Ecto neural progenitor cell (in vitro differentiated cells): ENCODE measurements around the gene GNL2.

Experiments used
- DNase-seq: peaks from one replicate; pipeline ENCODE4 v3.0.0-alpha.2; 2018; ENCODE audit warnings: low spot score

GNL2 gene

GRCh38 chr1:37595440-37596181 is at the start of gene GNL2:
Gene GNL2, minus strand, starts transcription at chr1:37595937. Its CDS starts 115 bp downstream, at chr1:37595822.
- DNase-seq: peak; percentile 98

GRCh38 chr1:37641059-37641458 is 45.3 kb upstream of the GNL2 start:
- DNase-seq: no peak

GRCh38 chr1:37636435-37636834 is 40.7 kb upstream of the GNL2 start:
- no peak for DNase-seq

DNA sequence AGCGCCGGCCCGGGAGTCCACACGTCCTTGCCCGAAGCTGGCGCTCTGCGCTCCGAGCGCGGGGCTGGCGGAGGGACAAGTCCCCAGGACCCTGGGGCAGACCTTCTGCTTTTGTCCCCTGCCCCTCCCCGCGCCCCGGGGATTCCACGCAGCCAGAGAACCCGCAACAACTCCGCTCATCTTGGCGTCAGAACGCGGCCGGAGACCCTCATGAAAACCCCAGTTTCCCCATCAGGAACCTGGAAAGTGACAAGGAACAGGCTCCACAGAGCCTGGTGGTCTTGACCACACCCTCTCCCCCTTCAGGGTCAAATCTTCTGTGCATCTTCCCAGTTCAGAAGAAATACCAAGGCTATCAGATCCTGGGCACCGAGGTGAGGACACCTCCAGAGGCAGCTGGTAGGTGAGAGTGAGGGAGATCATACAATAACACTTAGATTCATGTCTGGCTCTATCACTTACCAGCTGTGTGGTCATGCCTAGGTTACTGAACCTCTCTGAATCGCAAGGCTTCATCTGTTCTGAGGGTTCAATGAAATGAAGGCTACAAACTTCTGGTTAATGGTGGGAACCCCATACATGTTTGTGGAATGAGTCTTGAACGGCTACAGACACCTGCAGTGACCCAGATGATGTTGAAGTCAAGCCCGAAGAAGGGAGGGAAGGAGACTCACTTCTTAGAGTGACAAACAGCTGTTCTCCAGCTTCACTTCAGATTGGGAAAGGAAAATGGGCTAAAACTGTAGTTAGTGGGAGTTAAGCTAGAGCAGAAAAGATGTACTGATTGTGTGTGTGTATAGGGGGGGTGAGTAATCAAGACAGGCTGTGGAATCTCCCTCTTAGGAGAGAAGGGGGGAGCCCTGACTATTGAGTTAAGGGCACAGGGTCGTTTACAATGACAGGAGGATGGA is 39.5 kb upstream of the GNL2 start:
- DNase-seq: no peak

- DNase-seq: peak; percentile 81
Measured at GRCh38 chr1:37634244-37634991, 38.7 kb upstream of the GNL2 start, which contains the start of gene RSPO1. Gene RSPO1, minus strand, starts transcription at chr1:37634892. Its CDS starts 5,231 bp downstream, at chr1:37629661.

DNA sequence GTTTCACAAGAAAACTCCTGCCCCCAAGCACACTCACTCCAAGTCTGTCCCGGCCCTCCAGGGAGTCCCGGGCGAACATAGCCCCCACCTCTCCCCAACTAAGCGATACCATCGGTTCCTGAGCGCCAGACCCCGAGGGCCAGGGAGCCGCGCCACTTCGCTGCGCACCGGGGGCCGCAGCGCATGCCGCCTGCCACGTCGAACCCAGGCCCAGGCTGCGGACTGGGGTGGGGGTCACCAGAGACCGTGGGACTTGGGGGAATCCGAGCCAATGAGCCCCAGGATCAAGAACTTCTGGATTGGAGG is 38.2 kb upstream of the GNL2 start:
- DNase-seq: no peak

- no peak for DNase-seq
Measured at GRCh38 chr1:37633040-37633937, 37.6 kb upstream of the GNL2 start.

- DNase-seq: no peak
Measured at GRCh38 chr1:37631036-37631435, 35.3 kb upstream of the GNL2 start.

GRCh38 chr1:37630426-37631028 is 34.8 kb upstream of the GNL2 start:
- DNase-seq: peak; percentile 90

DNA sequence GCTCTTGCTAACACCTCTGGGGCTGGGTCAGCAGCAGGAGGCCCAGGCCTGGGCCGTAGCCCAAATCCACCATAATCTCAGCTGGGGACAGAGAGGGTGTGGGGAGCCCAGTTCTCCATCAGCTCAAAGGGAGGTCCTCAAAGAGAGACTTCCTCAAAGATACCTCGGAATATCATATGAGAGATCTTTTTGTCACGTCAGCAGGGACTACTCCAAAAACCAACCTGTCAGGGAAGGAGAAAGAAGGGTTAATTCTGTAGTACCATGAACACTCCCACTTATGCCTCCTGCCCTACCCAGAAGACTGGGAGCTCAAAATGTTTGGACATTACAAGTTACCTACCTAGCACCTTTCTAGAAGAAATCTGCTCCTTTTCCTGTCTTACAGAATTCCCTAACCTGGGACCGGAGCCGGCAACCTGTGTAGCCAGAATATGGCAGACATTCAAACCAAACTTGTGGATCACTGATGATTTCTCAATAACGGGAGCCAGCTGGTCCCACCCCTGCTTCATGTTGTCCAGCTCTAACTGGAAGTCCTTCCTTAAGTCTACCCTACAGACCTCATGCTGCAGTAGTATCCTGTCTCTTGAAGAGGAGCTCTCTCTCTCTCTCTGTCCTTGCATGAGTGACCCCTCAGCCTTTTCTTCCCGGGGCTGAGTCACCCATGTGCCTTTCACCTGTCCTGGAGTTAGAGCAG is 34.1 kb upstream of the GNL2 start:
- no peak for DNase-seq

DNA sequence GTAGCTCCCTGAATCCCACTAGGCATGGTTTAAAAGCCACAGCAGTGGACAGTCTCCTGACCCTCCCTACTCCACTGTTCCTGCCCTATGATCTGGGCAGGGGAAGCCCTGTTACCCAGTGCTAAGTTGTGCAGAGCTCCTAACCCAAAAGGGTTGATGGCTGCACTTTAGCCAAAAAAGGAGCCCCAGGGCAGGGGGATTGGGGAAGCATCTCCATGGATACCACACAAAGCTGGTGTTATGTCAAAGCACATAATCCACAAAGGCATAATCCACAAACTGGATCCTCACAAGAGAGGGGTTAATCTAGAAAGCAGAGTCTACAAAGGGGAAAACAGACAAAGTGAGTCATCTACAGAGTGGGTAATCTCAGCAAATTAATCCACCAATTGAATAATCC is 33.3 kb upstream of the GNL2 start:
- DNase-seq: peak; percentile 66

- no peak for DNase-seq
Measured at GRCh38 chr1:37628026-37628556, 32.4 kb upstream of the GNL2 start.

DNA sequence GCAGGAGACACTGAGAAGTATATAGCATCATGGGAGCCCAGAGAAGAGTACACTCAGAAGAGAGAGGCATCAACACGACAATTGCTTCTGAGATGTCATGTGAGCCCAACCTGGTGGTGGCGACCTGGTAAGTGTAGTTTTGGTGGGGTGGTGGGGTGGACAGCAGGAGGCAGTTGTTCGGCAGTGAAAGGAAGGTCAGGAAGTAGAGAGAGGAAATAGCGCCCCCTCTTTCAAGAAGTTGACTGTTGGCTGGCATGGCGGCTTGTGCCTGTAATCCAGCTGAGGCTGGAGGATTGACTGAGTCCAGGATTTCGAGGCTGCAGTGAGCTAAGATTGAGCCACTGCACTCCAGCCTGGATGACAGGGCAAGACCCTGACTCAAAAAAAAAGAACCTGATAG is 26.4 kb upstream of the GNL2 start:
- DNase-seq: no peak

- DNase-seq: no peak
Measured at GRCh38 chr1:37621326-37621870, 25.7 kb upstream of the GNL2 start.

DNA sequence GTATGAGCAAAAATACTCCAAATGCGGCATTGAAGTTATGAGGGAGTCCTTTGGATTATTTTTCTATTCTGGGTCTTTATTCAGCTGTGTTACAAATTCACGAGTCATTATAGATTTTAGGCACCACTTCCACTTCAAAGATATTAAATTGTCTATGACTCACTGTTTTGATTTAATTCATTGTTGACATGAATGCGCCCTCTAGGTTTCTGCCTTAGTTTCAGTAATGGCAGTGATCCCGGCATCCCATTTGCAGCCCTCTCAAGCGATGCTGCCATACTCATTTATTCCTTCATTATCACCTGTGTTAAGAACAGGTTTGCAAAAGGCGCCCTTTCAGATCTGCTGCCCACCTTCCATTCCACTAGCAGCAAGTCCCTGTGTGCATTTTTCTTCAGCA is 25.0 kb upstream of the GNL2 start:
- no peak for DNase-seq

- no peak for DNase-seq
Measured at GRCh38 chr1:37616330-37616729, 20.6 kb upstream of the GNL2 start.

GRCh38 chr1:37614105-37614504 is 18.4 kb upstream of the GNL2 start:
- DNase-seq: no peak

DNA sequence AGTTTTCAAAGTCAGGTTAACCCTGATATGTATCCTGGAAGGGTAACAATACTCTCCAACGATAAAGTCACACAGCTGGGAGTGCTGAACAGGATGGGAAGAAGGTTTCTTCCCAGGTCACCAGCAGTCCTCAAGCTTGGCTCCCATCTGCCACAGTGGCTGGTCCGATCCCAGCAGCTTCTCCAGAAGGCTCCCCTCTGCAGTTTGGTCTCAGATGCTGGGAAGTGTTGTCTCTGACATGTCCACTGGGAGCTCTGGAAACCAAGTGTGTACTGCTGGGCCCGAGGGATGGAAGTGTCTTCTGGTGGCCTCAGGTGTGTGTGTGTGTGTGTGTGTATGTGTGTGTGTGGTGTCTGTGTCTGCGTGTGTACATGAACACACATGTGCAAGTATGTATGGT is 16.4 kb upstream of the GNL2 start:
- no peak for DNase-seq

DNA sequence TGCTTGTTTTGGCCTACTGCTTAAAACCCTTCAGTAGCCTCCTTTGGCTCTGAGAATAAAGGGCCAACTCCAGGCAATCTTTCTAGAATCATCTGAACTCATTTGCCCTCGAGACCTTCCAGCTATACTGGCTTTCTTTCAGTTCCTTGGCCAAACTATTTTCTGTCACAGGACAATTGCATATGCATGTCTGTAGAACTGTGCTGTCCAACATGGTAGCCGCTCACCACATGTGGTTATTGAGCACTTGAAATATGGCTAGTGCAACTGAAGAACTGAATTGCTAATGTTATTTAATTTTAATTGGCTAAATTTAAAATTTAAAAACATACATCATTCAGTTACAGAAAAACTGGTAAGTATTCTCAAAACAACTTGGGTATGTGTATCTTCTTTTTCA is 14.3 kb upstream of the GNL2 start:
- no peak for DNase-seq

- no peak for DNase-seq
Measured at GRCh38 chr1:37609002-37609401, 13.3 kb upstream of the GNL2 start.
